HUDEP-2 (cell line): ENCODE results near the gene DGCR6L.
A peak's percentile ranks its signal among the peaks of the same experiment; 100 is the strongest.
"Not testable (repeated sequence)": the region's sequence is repeated elsewhere in the genome, so short reads cannot be mapped to it uniquely, and the experiment has no call there.

Source experiments
- DNase-seq, 76 experiments: peaks; one replicate each; lab custom pipeline; 2025; ENCODE audit not compliant: unreplicated experiment in 76 of 76; lab: John Stamatoyannopoulos, UW

The DGCR6L gene

DNA sequence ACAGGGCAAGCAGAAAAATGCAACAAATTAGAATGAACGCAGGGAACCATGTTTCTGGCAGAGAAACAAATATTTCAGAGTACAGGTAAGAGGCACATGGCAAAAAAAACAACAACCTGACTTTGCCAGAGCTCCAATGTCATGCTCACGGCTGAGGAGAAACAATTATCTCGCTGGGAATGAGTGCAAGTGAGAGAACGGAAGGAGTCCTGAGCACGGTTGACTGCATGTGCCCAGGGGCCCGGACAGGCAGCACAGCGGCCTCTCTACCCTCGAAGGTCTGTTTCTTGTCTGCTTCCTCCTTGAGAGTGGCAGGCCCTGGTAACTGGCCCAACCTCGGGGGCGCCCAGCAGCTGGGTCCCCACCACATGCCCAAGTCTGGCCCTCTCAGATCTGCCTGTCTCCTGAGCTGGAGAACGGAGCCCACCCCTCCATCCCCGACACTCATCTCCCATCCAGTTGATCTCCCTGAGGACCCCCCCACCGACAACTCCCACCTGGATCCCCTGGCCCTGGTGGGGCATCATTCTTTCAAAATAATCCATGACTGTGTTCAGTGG lies 27.1 kb downstream of the DGCR6L start:
- no peak for DNase-seq

GRCh38 chr22:20292108-20292507 lies 27.8 kb downstream of the DGCR6L start:
- no peak for DNase-seq

DNA sequence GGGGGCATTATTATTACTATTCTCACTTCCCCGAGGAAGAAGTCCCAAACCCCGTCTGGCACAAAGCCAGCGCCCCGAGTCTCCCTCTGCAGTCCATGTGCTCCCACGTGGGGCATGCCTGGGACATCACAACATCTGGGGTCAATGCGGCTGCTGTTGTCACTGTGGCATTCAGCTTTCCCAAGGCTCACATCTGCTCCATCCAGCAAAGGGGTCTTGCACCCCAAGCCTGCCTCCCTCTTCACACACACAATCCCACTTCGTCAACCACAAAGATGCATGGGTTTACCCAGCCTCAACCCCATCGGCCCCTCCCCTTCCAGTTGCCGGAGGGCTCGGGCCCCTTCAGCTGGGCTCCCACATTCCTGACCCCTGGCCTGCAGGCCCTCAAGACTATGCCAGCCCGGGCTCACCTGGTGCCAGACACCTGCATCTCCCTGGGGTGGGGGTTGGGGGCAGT lies 28.2 kb downstream of the DGCR6L start:
- DNase-seq: no peak

- DNase-seq: no peak
These were observed 28.6 kb downstream of the DGCR6L start for GRCh38 chr22:20291249-20291586.

DNA sequence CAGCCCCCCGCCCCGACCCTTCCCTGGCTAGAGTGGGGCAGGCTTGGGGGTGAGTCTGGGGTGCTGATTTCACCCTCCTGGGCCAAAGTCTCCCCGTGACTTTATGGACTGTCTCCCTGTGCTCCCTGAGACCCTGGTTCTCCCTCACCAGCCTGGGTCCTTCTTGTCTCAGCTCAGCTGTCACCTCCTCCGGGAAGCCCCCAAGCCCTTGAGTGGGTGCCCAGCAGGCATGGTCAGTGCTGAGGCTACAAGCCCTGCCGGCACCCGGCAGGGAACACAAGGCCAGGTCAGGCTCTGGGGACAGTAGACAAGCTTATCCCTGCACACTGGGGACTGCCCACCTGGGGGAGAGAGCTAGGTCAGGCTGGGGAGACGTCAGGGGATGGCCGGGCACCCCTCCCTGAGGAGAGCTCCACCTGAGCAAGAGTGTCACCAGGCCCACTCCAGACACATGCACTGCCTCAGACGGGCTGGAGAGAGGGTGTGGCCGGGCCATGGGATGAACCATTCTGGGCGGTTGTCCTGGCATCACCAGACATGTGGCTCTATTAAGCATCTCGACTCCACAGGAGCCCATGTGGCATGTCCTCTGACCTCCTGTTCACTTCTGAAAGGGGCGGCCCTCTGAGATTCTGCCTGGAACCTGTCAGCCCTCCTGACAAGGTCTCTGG lies 29.1 kb downstream of the DGCR6L start:
- no peak for DNase-seq

DNA sequence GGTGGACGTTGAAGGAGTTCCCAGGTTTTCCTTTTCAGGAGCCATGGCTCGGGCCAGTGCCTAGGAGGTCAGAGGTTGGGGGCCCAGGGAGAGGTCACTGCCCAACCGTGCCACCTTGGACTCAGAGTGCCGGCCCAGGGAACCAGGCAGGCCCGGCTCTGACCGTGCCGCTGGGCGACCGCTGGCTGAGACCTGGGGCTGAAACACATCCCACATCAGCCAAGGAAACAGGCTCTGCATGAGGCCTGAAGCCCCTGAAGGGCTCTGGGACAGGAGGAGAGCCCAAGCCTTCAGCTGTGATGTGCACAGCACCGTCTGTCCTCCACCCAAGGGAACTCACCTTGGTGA lies 29.8 kb downstream of the DGCR6L start:
- no peak for DNase-seq

GRCh38 chr22:20289182-20290044 lies 30.4 kb downstream of the DGCR6L start:
- not testable (repeated sequence) for DNase-seq

GRCh38 chr22:20286784-20287423 lies 33.0 kb downstream of the DGCR6L start:
- DNase-seq: not testable (repeated sequence)

- DNase-seq: not testable (repeated sequence)
These were observed 33.6 kb downstream of the DGCR6L start for GRCh38 chr22:20286312-20286660.

- DNase-seq: peak in 54 of 76 experiments; percentile 3 to 73 (median 39)
These were observed 34.2 kb downstream of the DGCR6L start for GRCh38 chr22:20285473-20286311.

DNA sequence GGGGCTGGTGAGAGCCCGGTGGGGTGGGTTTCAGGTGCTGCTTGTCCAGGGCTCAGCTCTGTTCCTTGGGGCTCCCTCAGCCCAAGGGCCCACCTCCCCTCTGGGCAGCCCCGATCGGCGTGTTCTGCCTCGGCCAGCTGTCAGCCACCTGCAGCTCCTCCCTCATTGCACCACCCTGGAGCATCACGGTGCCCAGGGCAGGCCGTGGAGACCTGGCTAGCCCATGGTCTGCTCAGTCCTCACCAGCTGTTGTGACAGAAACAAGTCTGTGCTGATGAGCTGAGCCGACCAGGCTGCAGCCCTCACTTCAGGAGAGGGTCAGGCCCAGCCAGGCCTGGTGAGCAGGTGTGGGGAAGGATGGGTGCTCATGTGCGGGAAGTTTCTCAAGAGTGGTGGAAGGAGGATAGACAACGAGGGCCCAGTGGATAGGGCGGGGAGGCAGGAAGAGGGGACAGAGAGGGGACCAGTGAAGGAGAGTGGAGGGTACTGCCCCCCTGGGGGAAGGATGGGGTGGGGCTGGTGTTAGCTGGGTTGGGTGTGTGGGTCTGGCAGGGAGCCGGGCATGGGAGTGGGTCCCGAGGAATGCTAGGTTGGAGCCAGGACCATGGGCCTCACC lies 35.3 kb downstream of the DGCR6L start:
- DNase-seq: no peak

GRCh38 chr22:20283674-20284066 lies 36.2 kb downstream of the DGCR6L start:
- DNase-seq: peak in 1 of 76 experiments; percentile 7

DNA sequence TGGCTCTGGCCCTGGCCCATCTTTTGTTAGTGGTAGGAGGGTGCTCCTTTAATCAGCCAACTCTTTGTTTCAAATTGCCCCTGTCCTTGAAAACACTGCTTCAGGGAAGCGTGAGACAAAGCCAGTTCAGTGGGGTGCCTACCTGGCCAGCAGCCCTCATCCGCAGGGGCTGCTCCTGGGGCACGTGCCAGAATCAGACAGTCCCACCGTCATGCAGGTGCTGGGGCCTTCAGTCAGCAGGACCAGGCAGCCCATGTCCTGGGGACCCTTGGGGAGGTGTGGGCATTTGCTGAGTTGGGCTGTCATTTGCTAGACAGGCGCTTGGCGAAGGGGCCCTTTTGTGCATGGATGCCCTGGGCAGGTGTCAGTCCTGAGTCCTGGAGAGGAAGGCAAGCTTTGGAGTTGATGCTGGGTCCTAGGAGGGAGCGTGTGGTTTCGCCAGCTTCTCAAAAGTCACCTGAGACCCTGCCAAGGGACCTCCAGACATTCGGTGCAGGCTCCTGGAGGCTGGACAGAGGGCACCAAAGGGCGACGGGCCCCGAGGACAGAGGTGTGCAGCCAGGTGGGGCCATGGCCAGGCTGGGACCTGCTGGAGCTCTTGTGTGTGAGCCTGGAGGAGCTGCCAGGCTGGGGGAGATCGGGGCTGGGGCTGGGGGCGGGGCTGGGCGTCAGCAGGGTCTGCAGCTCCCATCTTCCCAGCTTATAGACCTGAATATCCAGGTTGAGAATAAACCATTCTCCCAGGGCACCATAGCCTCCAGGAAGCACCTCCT lies 36.8 kb downstream of the DGCR6L start:
- no peak for DNase-seq

- no peak for DNase-seq
These were observed 38.0 kb downstream of the DGCR6L start for GRCh38 chr22:20281891-20282290.

GRCh38 chr22:20281473-20281872 lies 38.4 kb downstream of the DGCR6L start:
- DNase-seq: not testable (repeated sequence)

DNA sequence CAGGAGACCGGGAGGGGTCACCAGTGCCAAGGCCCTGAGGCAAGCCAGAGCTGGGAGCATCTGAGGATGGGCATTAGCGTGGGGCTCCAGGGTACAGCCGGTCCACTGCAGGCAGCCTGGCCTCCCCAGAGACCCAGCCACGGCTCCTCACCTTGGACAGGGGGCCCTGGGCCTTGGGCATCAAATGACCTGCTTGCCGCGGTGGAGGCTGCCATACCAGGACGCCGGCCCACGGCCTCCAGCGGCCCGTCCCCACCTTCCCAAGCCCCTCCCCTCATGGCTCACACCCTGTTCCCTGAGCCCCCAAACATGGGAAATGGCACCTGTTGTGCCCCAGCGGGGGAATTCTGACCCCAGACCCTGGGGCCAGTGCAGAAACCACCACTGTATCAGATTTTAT lies 39.0 kb downstream of the DGCR6L start:
- no peak for DNase-seq

DNA sequence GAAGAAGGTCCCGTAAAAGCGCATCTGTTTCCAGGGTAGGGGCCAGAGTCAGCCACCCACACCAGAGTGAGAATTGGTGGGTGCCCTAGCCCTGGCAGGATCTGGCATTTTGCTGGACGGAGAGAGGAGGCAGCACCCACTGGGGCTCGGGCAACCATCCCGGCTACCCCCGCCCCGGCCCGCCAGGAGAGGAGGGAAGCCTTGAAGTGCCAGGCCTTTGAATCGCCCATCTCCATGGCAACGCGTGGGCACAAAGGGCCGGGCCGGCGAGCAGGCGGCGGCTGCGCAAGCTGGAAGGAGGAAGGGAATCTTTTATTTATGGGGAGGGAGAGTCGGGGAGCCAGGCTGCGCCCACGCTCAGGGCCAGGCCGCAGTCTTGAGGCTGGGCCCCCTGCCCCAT lies 39.7 kb downstream of the DGCR6L start:
- not testable (repeated sequence) for DNase-seq

GRCh38 chr22:20279662-20280134 lies 40.2 kb downstream of the DGCR6L start:
- no peak for DNase-seq
